Astrocyte of the cerebellum (primary cell): ENCODE data around the gene SNED1.

ENCODE experiments used
- DNase-seq: peaks from one replicate; pipeline ENCODE4 v3.0.0-alpha.2; 2011; ENCODE audit warnings: low read depth
- H3K4me3 ChIP-seq: 2 replicates; pipeline ENCODE4 v1.5.1; 2011; ENCODE audit warnings: mild to moderate bottlenecking, low read depth, low read length, moderate library complexity
- CTCF ChIP-seq: IDR thresholded peaks from 2 replicates; pipeline ENCODE4 v1.5.1; 2012; ENCODE audit warnings: low read length, low read depth, moderate library complexity, mild to moderate bottlenecking; ENCODE audit errors: missing control alignments
- in situ Hi-C: cut with HindIII; loops from 2 replicates; pipeline ENCODE4 v1.10.0; 2017; ENCODE audit warnings: low sequenced_read_pairs

SNED1 gene

GRCh38 chr2:240957656-240958365 is 40.6 kb upstream of the SNED1 start:
- no peak for TF ChIP-seq CTCF
- in situ Hi-C loops = loop anchor here (5.0 kb wide), 1 partner anchor 66 kb away; no protein-coding TSS in a partner anchor
- no peak overlapping the region for H3K4me3 ChIP-seq
- no peak for DNase-seq

GRCh38 chr2:240958366-240959213 is 39.8 kb upstream of the SNED1 start:
- DNase-seq = no peak
- in situ Hi-C loops = loop anchor here (5.0 kb wide), 1 partner anchor 66 kb away; no protein-coding TSS in a partner anchor
- TF ChIP-seq CTCF = no peak
- H3K4me3 ChIP-seq = no peak overlapping the region

- TF ChIP-seq CTCF = no peak
- DNase-seq = no peak
- in situ Hi-C loops = loop anchor here (5.0 kb wide), 1 partner anchor 67 kb away; no protein-coding TSS in a partner anchor
- no peak overlapping the region for H3K4me3 ChIP-seq
Measured at GRCh38 chr2:240959214-240959940, 39.0 kb upstream of the SNED1 start.

- no peak overlapping the region for H3K4me3 ChIP-seq
- TF ChIP-seq CTCF = no peak
- in situ Hi-C loops = loop anchor here (5.0 kb wide), 1 partner anchor 68 kb away; no protein-coding TSS in a partner anchor
- no peak for DNase-seq
Measured at GRCh38 chr2:240959941-240960308, 38.5 kb upstream of the SNED1 start.

- no peak for TF ChIP-seq CTCF
- in situ Hi-C loops = no loop called here
Measured at GRCh38 chr2:240960309-240960970, 38.0 kb upstream of the SNED1 start.

More at GRCh38 chr2:240960309-240960970, 38.0 kb upstream of the SNED1 start:
- no peak for DNase-seq
- H3K4me3 ChIP-seq = no peak overlapping the region
